ENCODE results near the gene TBX10. TPM values are rescaled to one million over a fixed set of nuclear protein-coding genes. Genes with fewer than 3 reads are reported as not detected.

TBX10 gene
- total and polyA plus RNA-seq, 9 donors, result not detected

DNA sequence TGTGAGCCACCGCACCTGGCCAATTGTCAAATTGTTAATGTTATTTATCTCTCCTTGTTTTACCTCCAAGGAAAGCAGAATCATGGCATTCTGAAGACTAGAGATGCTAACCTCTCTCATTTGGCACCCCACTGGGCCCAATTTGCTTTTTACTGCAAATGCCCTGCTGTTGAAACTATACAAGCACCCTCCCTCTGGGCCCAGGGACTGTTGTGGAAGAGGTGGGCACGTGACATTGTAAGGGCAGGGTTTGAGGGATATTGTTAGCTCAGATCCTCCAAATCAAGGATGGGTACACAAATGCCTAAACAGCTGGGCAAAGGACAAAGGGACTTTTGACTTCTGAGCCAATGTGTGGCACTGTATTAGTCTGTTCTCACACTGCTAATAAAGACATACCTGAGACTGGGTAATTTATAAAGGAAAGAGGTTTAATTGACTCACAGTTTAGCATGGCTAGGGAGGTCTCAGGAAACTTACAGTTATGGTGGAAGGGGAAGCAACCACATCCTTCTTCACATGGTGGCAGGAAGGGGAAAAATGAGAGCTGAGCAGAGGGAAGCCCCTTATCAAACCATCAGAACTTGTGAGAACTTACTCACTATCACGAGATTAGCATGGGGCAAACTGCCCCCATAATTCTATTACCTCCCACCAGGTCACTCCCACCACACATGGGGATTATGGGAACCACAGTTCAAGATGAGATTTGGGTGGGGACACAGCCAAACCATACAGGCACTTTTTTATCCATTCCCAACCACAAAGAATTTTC lies 41.3 kb upstream of the TBX10 start:
- TF ChIP-seq EP300 (IDR thresholded peaks at IDR 0.05) (no peak), POLR2A (IDR thresholded peaks at IDR 0.05) (no peak)
- TF ChIP-seq, protein P1, sequence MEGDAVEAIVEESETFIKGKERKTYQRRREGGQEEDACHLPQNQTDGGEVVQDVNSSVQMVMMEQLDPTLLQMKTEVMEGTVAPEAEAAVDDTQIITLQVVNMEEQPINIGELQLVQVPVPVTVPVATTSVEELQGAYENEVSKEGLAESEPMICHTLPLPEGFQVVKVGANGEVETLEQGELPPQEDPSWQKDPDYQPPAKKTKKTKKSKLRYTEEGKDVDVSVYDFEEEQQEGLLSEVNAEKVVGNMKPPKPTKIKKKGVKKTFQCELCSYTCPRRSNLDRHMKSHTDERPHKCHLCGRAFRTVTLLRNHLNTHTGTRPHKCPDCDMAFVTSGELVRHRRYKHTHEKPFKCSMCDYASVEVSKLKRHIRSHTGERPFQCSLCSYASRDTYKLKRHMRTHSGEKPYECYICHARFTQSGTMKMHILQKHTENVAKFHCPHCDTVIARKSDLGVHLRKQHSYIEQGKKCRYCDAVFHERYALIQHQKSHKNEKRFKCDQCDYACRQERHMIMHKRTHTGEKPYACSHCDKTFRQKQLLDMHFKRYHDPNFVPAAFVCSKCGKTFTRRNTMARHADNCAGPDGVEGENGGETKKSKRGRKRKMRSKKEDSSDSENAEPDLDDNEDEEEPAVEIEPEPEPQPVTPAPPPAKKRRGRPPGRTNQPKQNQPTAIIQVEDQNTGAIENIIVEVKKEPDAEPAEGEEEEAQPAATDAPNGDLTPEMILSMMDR (IDR thresholded peaks at IDR 0.05), result no peak
- H3K27ac ChIP-seq, result no peak overlapping the region
- no peaks in the 10 kb centered on the region for H3K27me3 ChIP-seq
- no peak overlapping the region for H3K4me3 ChIP-seq
- H3K9me3 ChIP-seq, result no peaks in the 10 kb centered on the region
- H3K4me1 ChIP-seq (ENCODE audit: insufficient read depth), result no peaks in the 10 kb centered on the region
- DNase-seq, result no peak
- intact Hi-C loops (cut with DNase I), result no loop called here
- H3K36me3 ChIP-seq, result no peaks in the 10 kb centered on the region
- WGBS, 3 donors, result 58 to 86% (median 76%) methylated on average over 3 of the region's 3 CpGs

DNA sequence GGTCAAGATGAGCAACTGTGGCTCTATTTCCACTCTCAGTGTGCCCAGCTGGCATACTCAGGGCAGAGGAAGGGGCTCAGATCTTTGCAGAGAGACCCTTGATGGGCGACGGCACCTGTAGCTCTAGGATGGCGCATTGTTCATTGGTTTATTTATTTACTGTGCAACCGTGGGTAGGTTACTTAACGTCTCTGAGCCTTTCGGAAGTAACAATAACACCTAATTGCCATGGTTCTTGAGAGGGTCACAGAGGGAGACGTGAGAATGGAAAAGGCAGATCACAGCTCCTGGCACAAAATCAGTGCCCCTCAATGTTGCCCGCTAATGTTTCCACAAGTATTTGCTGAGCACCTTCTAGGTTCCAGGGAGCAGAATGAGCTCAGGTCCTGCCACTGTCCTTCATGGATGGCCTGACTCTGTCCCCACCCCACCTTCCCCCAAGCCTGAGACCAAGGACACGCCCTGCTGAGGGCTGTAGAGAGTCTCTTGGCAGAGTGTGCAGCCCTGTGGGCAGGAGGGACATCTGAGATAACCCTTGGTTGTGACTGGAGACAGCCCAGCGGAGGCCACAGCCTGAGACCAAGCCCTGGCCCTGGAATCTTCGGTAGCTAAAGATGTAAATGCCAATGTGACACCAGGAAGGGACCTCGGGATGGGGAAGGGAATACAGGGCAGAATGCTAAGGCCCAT lies 35.6 kb upstream of the TBX10 start:
- Histone ChIP-seq H3K27ac (no peak overlapping the region), H3K36me3 (no peaks in the 10 kb centered on the region), H3K27me3 (no peaks in the 10 kb centered on the region), H3K9me3 (no peaks in the 10 kb centered on the region), H3K4me3 (no peak overlapping the region), H3K4me1 (ENCODE audit: insufficient read depth) (no peaks in the 10 kb centered on the region)
- intact Hi-C loops (cut with DNase I), result no loop called here
- DNase-seq, result no peak
- no peak for TF ChIP-seq POLR2A (IDR thresholded peaks at IDR 0.05)
- no peak for TF ChIP-seq EP300 (IDR thresholded peaks at IDR 0.05)
- TF ChIP-seq, protein P1 (IDR thresholded peaks at IDR 0.05), result no peak
- WGBS, 3 donors, result 86 to 90% (median 88%) methylated on average over 12 of the region's 12 CpGs

DNA sequence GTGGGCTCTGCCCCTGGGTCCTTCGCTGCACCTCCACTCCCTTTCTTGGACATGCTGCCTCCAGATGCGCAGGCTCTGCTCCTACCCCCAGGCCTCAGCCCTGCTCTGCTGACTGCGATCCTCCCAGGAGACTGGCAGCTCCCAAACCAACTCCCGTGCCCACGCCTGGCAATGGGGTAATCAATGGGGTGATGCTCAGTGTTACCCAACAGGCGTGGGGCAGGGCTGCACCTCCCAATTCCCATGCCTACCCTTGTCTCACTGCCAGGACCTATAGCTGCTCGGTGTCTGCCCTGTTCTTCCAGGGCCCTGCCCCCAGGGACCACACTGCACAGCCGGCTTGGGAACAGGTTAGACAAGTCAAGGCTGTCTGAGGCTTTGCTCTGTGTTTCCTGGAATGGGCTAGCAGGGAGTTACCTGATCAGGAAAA lies 34.9 kb upstream of the TBX10 start, which contains the start of gene ALDH3B2:
TSS of gene ALDH3B2 (minus strand) at position 182 of the 430 bp plus-strand sequence. CDS start 7,688 bp downstream, outside the sequence.
- DNase-seq, result no peak
- Histone ChIP-seq H3K4me3 (no peak within 1 kb of the TSS), H3K36me3 (no peaks in the 10 kb centered on the region), H3K9me3 (no peaks in the 10 kb centered on the region), H3K27ac (no peak within 1 kb of the TSS), H3K4me1 (ENCODE audit: insufficient read depth) (no peaks in the 10 kb centered on the region), H3K27me3 (no peaks in the 10 kb centered on the region)
- intact Hi-C loops (cut with DNase I), result no loop called here
- WGBS, 3 donors, result 76 to 80% (median 78%) methylated on average over 8 of the region's 8 CpGs
- TF ChIP-seq EP300 (IDR thresholded peaks at IDR 0.05) (no peak), POLR2A (IDR thresholded peaks at IDR 0.05) (no peak)
- TF ChIP-seq, protein P1 (IDR thresholded peaks at IDR 0.05), result no peak

DNA sequence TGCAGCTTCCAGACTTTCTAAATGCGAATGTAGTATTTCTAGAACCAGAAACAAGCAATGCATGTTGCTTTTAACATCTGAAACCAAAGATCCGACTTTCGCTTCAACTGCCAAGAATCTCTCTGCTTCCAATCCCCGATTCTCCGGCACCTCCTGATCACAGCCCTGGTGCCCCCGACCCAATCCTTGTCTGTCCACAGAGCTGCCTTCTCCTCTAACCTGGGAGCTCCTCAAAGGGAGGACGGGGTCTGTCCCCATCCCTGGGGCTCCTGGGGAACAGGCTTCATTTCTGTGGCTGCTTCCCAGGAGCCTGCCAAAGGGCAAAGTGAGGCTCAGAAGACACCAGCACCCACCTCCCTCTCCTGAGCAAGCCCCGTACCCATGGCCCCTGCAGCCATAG lies 34.3 kb upstream of the TBX10 start:
- no peak for DNase-seq
- intact Hi-C loops (cut with DNase I), result no loop called here
- no peak overlapping the region for H3K27ac ChIP-seq
- TF ChIP-seq, protein P1 (IDR thresholded peaks at IDR 0.05), result no peak
- TF ChIP-seq POLR2A (IDR thresholded peaks at IDR 0.05) (no peak), EP300 (IDR thresholded peaks at IDR 0.05) (no peak)
- H3K27me3 ChIP-seq, result no peaks in the 10 kb centered on the region
- H3K36me3 ChIP-seq, result no peaks in the 10 kb centered on the region
- no peak overlapping the region for H3K4me3 ChIP-seq
- no peaks in the 10 kb centered on the region for H3K4me1 ChIP-seq (ENCODE audit: insufficient read depth)
- no peaks in the 10 kb centered on the region for H3K9me3 ChIP-seq
- WGBS, 3 donors, result 60 to 65% (median 64%) methylated on average over 8 of the region's 8 CpGs
